ENCODE data around the gene BGLAP.

Gene BGLAP

GRCh38 chr1:156253634-156254033, 11.7 kb downstream of the BGLAP start:
- Histone ChIP-seq H3K9ac (ENCODE audit: low read depth, low read length, poor library complexity, severe bottlenecking) (no peak overlapping the region), H2AFZ (ENCODE audit: low read length) (no peak overlapping the region), H3K79me2 (ENCODE audit: insufficient read depth, low read length) (no peaks in the 10 kb centered on the region; the same call in 1 of the 2 replicates), H3K4me3 (ENCODE audit: low read length, poor library complexity, severe bottlenecking) (no peak overlapping the region), H3F3A (ENCODE audit: low read depth) (peaks cover 9% of the 10 kb centered on the region), H3K4me1 (ENCODE audit: insufficient read depth, low read length, poor library complexity, severe bottlenecking) (peaks cover 29% of the 10 kb centered on the region), H3K9me3 (ENCODE audit: insufficient read depth, low read depth, low read length) (no peaks in the 10 kb centered on the region), H3K9me2 (replicated peaks; ENCODE audit: low read depth, low read length) (no peaks in the 10 kb centered on the region), H3K27me3 (ENCODE audit: insufficient read depth, low read length, poor library complexity, severe bottlenecking) (no peaks in the 10 kb centered on the region), H3K36me3 (ENCODE audit: insufficient read depth, low read length) (peaks cover 79% of the 10 kb centered on the region), H4K20me1 (ENCODE audit: insufficient read depth, low read length, poor library complexity, severe bottlenecking) (no peaks in the 10 kb centered on the region), H3K4me2 (ENCODE audit: low read depth, low read length, poor library complexity, severe bottlenecking) (no peak overlapping the region)
- no peak for TF ChIP-seq CTCF (conservative IDR thresholded peaks at IDR 0.05; ENCODE audit: low read length)
- no peak for TF ChIP-seq EZH2phosphoT487 (IDR thresholded peaks at IDR 0.05; ENCODE audit: borderline replicate concordance)

GRCh38 chr1:156257711-156258110, 15.7 kb downstream of the BGLAP start:
- no peaks in the 10 kb centered on the region for H4K20me1 ChIP-seq (ENCODE audit: insufficient read depth, low read length, poor library complexity, severe bottlenecking)
- H3K9me3 ChIP-seq (ENCODE audit: insufficient read depth, low read depth, low read length): no peaks in the 10 kb centered on the region
- peak overlapping the region; percentile 18 for H3K9ac ChIP-seq (ENCODE audit: low read depth, low read length, poor library complexity, severe bottlenecking)
- H3K27me3 ChIP-seq (ENCODE audit: insufficient read depth, low read length, poor library complexity, severe bottlenecking): no peaks in the 10 kb centered on the region
- no peak overlapping the region for H3K4me2 ChIP-seq (ENCODE audit: low read depth, low read length, poor library complexity, severe bottlenecking)
- H3K4me3 ChIP-seq (ENCODE audit: low read length, poor library complexity, severe bottlenecking): no peak overlapping the region
- no peaks in the 10 kb centered on the region for H3K79me2 ChIP-seq (ENCODE audit: insufficient read depth, low read length)
- H3F3A ChIP-seq (ENCODE audit: low read depth): 0 out of 2 replicates have a peak, but pooled peaks cover under 1% of the 10 kb centered on the region
- no peak overlapping the region for H2AFZ ChIP-seq (ENCODE audit: low read length)
- peaks cover 76% of the 10 kb centered on the region for H3K36me3 ChIP-seq (ENCODE audit: insufficient read depth, low read length)
- TF ChIP-seq EZH2phosphoT487 (IDR thresholded peaks at IDR 0.05; ENCODE audit: borderline replicate concordance): no peak
- TF ChIP-seq CTCF (conservative IDR thresholded peaks at IDR 0.05; ENCODE audit: low read length): no peak
- H3K4me1 ChIP-seq (ENCODE audit: insufficient read depth, low read length, poor library complexity, severe bottlenecking): peaks cover 6% of the 10 kb centered on the region
- no peaks in the 10 kb centered on the region for H3K9me2 ChIP-seq (replicated peaks; ENCODE audit: low read depth, low read length)

GRCh38 chr1:156258859-156259258, 16.9 kb downstream of the BGLAP start:
- no peaks in the 10 kb centered on the region for H3K9me3 ChIP-seq (ENCODE audit: insufficient read depth, low read depth, low read length)
- no peaks in the 10 kb centered on the region for H3K79me2 ChIP-seq (ENCODE audit: insufficient read depth, low read length)
- H2AFZ ChIP-seq (ENCODE audit: low read length): no peak overlapping the region
- no peak overlapping the region for H3K4me3 ChIP-seq (ENCODE audit: low read length, poor library complexity, severe bottlenecking)
- H4K20me1 ChIP-seq (ENCODE audit: insufficient read depth, low read length, poor library complexity, severe bottlenecking): no peaks in the 10 kb centered on the region
- H3K27me3 ChIP-seq (ENCODE audit: insufficient read depth, low read length, poor library complexity, severe bottlenecking): no peaks in the 10 kb centered on the region
- TF ChIP-seq EZH2phosphoT487 (IDR thresholded peaks at IDR 0.05; ENCODE audit: borderline replicate concordance) (no peak), CTCF (conservative IDR thresholded peaks at IDR 0.05; ENCODE audit: low read length) (no peak)
- no peak overlapping the region for H3K4me2 ChIP-seq (ENCODE audit: low read depth, low read length, poor library complexity, severe bottlenecking)
- H3F3A ChIP-seq (ENCODE audit: low read depth): no peaks in the 10 kb centered on the region
- no peaks in the 10 kb centered on the region for H3K9me2 ChIP-seq (replicated peaks; ENCODE audit: low read depth, low read length)
- peaks cover 76% of the 10 kb centered on the region; the same call in 1 of the 2 replicates for H3K36me3 ChIP-seq (ENCODE audit: insufficient read depth, low read length)
- no peak overlapping the region for H3K9ac ChIP-seq (ENCODE audit: low read depth, low read length, poor library complexity, severe bottlenecking)
- peaks cover 3% of the 10 kb centered on the region for H3K4me1 ChIP-seq (ENCODE audit: insufficient read depth, low read length, poor library complexity, severe bottlenecking)

All from Loucy (cell line).